Fibroblast of lung (primary cell): Measurements from ENCODE around the gene CCHCR1. TPM values are rescaled to one million over a fixed set of nuclear protein-coding genes. Genes with fewer than 3 reads are reported as not detected.

Experiments
- DNase-seq, 2 donors: peaks; one replicate each; pipeline versions ENCODE4 v3.0.0 to v3.0.0-alpha.2; 2010; ENCODE audit warnings: low read depth in 2 of 2
- H2AFZ ChIP-seq: 2 replicates; pipeline ENCODE4 v1.5.1; 2012; ENCODE audit warnings: low read length, control low read depth, inconsistent platforms
- H3K27ac ChIP-seq: 2 replicates; pipeline ENCODE4 v1.5.1; 2011; ENCODE audit warnings: low read length, control low read depth; ENCODE audit not compliant: insufficient read depth
- H3K27me3 ChIP-seq: 2 replicates; pipeline ENCODE4 v1.5.1; 2011; ENCODE audit warnings: mild to moderate bottlenecking, low read length; ENCODE audit not compliant: control insufficient read depth, insufficient read depth
- H3K36me3 ChIP-seq: 2 replicates; pipeline ENCODE4 v1.5.1; 2011; ENCODE audit warnings: low read length; ENCODE audit not compliant: control insufficient read depth, insufficient read depth
- H3K4me1 ChIP-seq: 2 replicates; pipeline ENCODE4 v1.5.1; 2011; ENCODE audit warnings: low read length; ENCODE audit not compliant: control insufficient read depth, insufficient read depth; ENCODE audit errors: extremely low read depth
- H3K4me2 ChIP-seq: 2 replicates; pipeline ENCODE4 v1.5.1; 2011; ENCODE audit warnings: low read length, control low read depth; ENCODE audit not compliant: insufficient read depth; ENCODE audit errors: extremely low read depth
- H3K4me3 ChIP-seq, 4 experiments: fragments of 200-600 bp in 1 of 4; sonication (generic) in 1 of 4; replicated peaks in 1 of 4; 2 replicates each; pipeline ENCODE4 v1.5.1; 2011 to 2016; ENCODE audit warnings: low read length in 4 of 4, low read depth in 3 of 4, mild to moderate bottlenecking in 3 of 4, control low read depth in 2 of 4, inconsistent platforms in 1 of 4, mixed read lengths in 1 of 4; ENCODE audit not compliant: insufficient read depth in 1 of 4; ENCODE audit errors: control extremely low read depth in 1 of 4
- H3K79me2 ChIP-seq: 2 replicates; pipeline ENCODE4 v1.5.1; 2012; ENCODE audit warnings: mild to moderate bottlenecking, low read length, inconsistent platforms; ENCODE audit not compliant: control insufficient read depth, insufficient read depth
- H3K9ac ChIP-seq: 2 replicates; pipeline ENCODE4 v1.5.1; 2011; ENCODE audit warnings: mild to moderate bottlenecking, low read length, control low read depth; ENCODE audit not compliant: insufficient read depth
- H3K9me3 ChIP-seq: 2 replicates; pipeline ENCODE4 v1.5.1; 2012; ENCODE audit warnings: low read depth, low read length; ENCODE audit not compliant: control insufficient read depth, insufficient read depth
- H4K20me1 ChIP-seq: 2 replicates; pipeline ENCODE4 v1.5.1; 2011; ENCODE audit warnings: low read length; ENCODE audit not compliant: control insufficient read depth, insufficient read depth; ENCODE audit errors: extremely low read depth
- EZH2 ChIP-seq: IDR thresholded peaks from 2 replicates; pipeline ENCODE4 v1.5.1; 2012; ENCODE audit warnings: low read length, control low read depth, mild to moderate bottlenecking; ENCODE audit errors: missing control alignments
- polyA plus RNA-seq, 2 donors: library from polyadenylated mRNA; depleted of rRNA in 1 of 2; stranded (reverse) in 1 of 2; unstranded in 1 of 2; fragments of >200 nt; gene quantifications; 2 replicates each; pipeline ENCODE4 v1.2.1, GENCODE V29; 2011 to 2012; ENCODE audit warnings: missing spikeins in 1 of 2
- total RNA-seq: library from RNA; depleted of rRNA; stranded (reverse); fragments of >200 nt; gene quantifications from 2 replicates; pipeline ENCODE4 v1.2.1, GENCODE V29; 2014
- TF ChIP-seq, protein P1 (sequence below), 2 donors: IDR thresholded peaks in 1 of 2; conservative IDR thresholded peaks in 1 of 2; 1 replicate in 1 of 2; 2 replicates in 1 of 2; pipeline ENCODE4 v1.5.1; 2011 to 2012; ENCODE audit warnings: low read length in 2 of 2, control low read depth in 1 of 2, inconsistent platforms in 1 of 2, low read depth in 1 of 2, mild to moderate bottlenecking in 1 of 2

CCHCR1 gene
- total and polyA plus RNA-seq, 2 donors (not counting 1 experiment from before 2014, with no cell fraction given), result 7.4 to 19.3 TPM

DNA sequence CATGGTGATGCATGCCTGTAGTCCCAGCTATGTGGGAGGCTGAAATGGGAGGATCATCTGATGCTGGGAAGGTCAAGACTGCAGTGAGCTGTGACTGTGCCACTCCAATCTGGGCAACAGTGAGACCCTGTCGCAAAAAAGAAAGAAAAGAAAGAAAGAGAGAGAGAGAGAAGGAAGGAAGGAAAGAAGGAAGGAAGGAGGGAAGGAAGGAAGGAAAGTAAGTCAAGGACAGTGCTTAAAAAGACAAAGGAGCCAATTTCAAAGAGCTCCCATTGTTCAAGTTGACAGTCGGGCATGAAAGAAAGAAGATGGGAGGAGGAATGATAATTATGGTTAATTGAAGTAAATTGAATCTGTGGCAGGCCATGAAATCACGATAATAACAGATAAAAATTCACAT lies 61.4 kb downstream of the CCHCR1 start:
- Histone ChIP-seq H3K4me2 (no peak overlapping the region), H3K27me3 (no peaks in the 10 kb centered on the region), H3K4me1 (no peaks in the 10 kb centered on the region), H2AFZ (no peak overlapping the region), H3K4me3 (no peak overlapping the region), H3K9ac (no peak overlapping the region), H3K36me3 (no peaks in the 10 kb centered on the region), H4K20me1 (no peaks in the 10 kb centered on the region), H3K27ac (no peak overlapping the region), H3K79me2 (no peaks in the 10 kb centered on the region), H3K9me3 (no peaks in the 10 kb centered on the region)
- TF ChIP-seq EZH2, result no peak
- TF ChIP-seq, protein P1, sequence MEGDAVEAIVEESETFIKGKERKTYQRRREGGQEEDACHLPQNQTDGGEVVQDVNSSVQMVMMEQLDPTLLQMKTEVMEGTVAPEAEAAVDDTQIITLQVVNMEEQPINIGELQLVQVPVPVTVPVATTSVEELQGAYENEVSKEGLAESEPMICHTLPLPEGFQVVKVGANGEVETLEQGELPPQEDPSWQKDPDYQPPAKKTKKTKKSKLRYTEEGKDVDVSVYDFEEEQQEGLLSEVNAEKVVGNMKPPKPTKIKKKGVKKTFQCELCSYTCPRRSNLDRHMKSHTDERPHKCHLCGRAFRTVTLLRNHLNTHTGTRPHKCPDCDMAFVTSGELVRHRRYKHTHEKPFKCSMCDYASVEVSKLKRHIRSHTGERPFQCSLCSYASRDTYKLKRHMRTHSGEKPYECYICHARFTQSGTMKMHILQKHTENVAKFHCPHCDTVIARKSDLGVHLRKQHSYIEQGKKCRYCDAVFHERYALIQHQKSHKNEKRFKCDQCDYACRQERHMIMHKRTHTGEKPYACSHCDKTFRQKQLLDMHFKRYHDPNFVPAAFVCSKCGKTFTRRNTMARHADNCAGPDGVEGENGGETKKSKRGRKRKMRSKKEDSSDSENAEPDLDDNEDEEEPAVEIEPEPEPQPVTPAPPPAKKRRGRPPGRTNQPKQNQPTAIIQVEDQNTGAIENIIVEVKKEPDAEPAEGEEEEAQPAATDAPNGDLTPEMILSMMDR (conservative IDR thresholded peaks at IDR 0.05 in 1 of 2, IDR thresholded peaks at IDR 0.05 in 1 of 2; ENCODE audit: low read depth in 1 of 2, low read length in 2 of 2), result no peak
- DNase-seq, result no peak

DNA sequence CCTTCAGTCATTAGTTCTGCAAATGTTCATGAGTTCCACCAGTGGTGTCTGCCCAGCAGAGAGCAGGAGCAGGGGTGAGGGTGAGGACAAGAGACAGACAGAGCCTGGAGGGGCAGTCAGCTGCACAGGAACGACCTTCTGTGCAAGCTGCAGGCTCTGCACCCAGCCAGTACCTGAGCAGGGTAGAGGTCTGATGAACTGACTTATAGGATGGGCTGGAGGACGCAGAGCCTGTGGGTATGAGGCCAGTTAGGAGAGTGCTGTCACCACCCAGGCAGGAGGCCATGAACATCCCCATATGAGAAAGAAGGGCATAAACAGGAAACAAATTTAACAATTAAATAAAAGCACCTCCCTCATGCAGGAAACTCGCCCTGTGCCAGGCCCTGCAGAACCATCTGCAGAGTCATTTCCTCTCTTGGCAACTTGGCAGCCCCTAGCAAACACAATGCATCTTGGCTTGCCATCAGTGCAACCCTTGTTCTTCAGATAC lies 63.2 kb downstream of the CCHCR1 start:
- Histone ChIP-seq H4K20me1 (no peaks in the 10 kb centered on the region), H3K9me3 (no peaks in the 10 kb centered on the region), H3K27ac (no peak overlapping the region), H3K9ac (no peak overlapping the region), H3K36me3 (no peaks in the 10 kb centered on the region), H3K27me3 (no peaks in the 10 kb centered on the region), H3K4me1 (no peaks in the 10 kb centered on the region), H3K4me2 (no peak overlapping the region), H3K4me3 (no peak overlapping the region), H2AFZ (no peak overlapping the region), H3K79me2 (no peaks in the 10 kb centered on the region)
- TF ChIP-seq EZH2, result no peak
- TF ChIP-seq, protein P1 (conservative IDR thresholded peaks at IDR 0.05 in 1 of 2, IDR thresholded peaks at IDR 0.05 in 1 of 2; ENCODE audit: low read depth in 1 of 2, low read length in 2 of 2), result no peak
- no peak for DNase-seq

DNA sequence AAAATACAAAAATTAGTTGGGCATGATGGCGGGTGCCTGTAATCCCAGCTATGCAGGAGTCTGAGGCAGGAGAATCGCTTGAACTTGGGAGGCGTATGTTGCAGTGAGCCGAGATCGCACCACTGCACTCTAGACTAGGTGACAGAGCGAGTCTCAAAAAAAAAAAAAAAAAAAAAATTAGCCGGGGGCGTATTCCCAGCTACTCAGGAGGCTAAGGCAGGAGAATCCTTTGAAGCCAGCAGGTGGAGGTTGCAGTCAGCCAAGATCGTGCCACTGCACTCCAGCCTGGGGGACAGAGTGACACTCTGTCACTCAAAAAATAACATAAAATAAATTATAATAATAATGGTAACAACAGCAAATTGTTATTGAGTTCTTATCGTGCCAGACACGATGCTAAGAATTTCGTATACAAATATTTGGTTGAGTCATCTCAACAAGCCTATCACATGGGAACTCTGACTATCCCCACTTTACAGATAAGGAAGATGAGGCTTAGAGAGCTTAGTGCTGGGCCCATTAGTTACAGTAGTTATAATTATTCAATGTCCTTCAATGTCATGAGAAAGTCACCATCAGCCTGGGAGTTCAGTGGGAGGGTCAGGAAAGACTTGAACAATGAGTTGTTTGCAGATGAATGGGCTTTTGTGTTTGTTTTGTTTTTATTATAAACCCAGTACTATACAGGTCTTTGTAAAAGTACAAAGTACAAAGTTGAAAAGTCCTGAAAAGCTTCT lies 64.7 kb downstream of the CCHCR1 start:
- Histone ChIP-seq H3K27me3 (no peaks in the 10 kb centered on the region), H3K9me3 (no peaks in the 10 kb centered on the region), H3K27ac (no peak overlapping the region), H3K4me1 (no peaks in the 10 kb centered on the region), H3K79me2 (no peaks in the 10 kb centered on the region), H2AFZ (no peak overlapping the region), H3K9ac (no peak overlapping the region), H3K4me3 (no peak overlapping the region), H3K4me2 (no peak overlapping the region), H4K20me1 (no peaks in the 10 kb centered on the region), H3K36me3 (no peaks in the 10 kb centered on the region)
- TF ChIP-seq EZH2, result no peak
- TF ChIP-seq, protein P1 (conservative IDR thresholded peaks at IDR 0.05 in 1 of 2, IDR thresholded peaks at IDR 0.05 in 1 of 2; ENCODE audit: low read depth in 1 of 2, low read length in 2 of 2), result no peak
- DNase-seq, result no peak

Other genes with a start within 250 kb of the CCHCR1 start
- 8.7 and 12.2 TPM in 2 replicates for gene GTF2H4, start 249.6 kb downstream of the CCHCR1 start, total RNA-seq
- gene GTF2H4, start 249.6 kb downstream of the CCHCR1 start, polyA plus RNA-seq, result 15.3 and 25.3 TPM in 2 replicates
- 13.1 and 20.5 TPM in 2 replicates for gene VARS2, start 243.6 kb downstream of the CCHCR1 start, total RNA-seq
- gene VARS2, start 243.6 kb downstream of the CCHCR1 start, polyA plus RNA-seq, result 6.8 and 11.4 TPM in 2 replicates
- not detected in 2 replicates for gene SFTA2, start 225.6 kb downstream of the CCHCR1 start, total RNA-seq
- gene SFTA2, start 225.6 kb downstream of the CCHCR1 start, polyA plus RNA-seq, result not detected in 2 replicates
- gene MUCL3, start 216.8 kb downstream of the CCHCR1 start, total RNA-seq, result not detected in 2 replicates
- 0.01 TPM in 1 of 2 replicates, not detected in the other for gene MUCL3, start 216.8 kb downstream of the CCHCR1 start, polyA plus RNA-seq
- gene MUC21, start 174.1 kb downstream of the CCHCR1 start, total RNA-seq, result not detected in 2 replicates
- gene MUC21, start 174.1 kb downstream of the CCHCR1 start, polyA plus RNA-seq, result not detected in 2 replicates
- not detected in 2 replicates for gene MUC22, start 147.3 kb downstream of the CCHCR1 start, total RNA-seq
- gene MUC22, start 147.3 kb downstream of the CCHCR1 start, polyA plus RNA-seq, result not detected in 2 replicates
- not detected in 2 replicates for gene C6orf15, start 45.2 kb downstream of the CCHCR1 start, total RNA-seq
- gene C6orf15, start 45.2 kb downstream of the CCHCR1 start, polyA plus RNA-seq, result not detected in 2 replicates
- gene PSORS1C1, start 43.0 kb downstream of the CCHCR1 start, total RNA-seq, result 0.66 and 1.8 TPM in 2 replicates
- gene PSORS1C1, start 43.0 kb downstream of the CCHCR1 start, polyA plus RNA-seq, result 0.40 and 0.41 TPM in 2 replicates
- gene CDSN, start 37.4 kb downstream of the CCHCR1 start, total RNA-seq, result not detected in 2 replicates
- not detected in 2 replicates for gene CDSN, start 37.4 kb downstream of the CCHCR1 start, polyA plus RNA-seq
- not detected in 2 replicates for gene PSORS1C2, start 18.7 kb downstream of the CCHCR1 start, total RNA-seq
- not detected in 2 replicates for gene PSORS1C2, start 18.7 kb downstream of the CCHCR1 start, polyA plus RNA-seq
- gene TCF19, start 787 bp upstream of the CCHCR1 start, total RNA-seq, result 2.3 and 8.4 TPM in 2 replicates
- gene TCF19, start 787 bp upstream of the CCHCR1 start, polyA plus RNA-seq, result 7.2 and 20.7 TPM in 2 replicates
- under 0.01 TPM in 2 replicates for gene POU5F1, start 12.9 kb upstream of the CCHCR1 start, total RNA-seq
- gene POU5F1, start 12.9 kb upstream of the CCHCR1 start, polyA plus RNA-seq, result 0.23 TPM in 1 of 2 replicates, not detected in the other
- gene HLA-C, start 114.3 kb upstream of the CCHCR1 start, total RNA-seq, result 122 and 193 TPM in 2 replicates
- gene HLA-C, start 114.3 kb upstream of the CCHCR1 start, polyA plus RNA-seq, result 274 and 408 TPM in 2 replicates
- gene HLA-B, start 199.4 kb upstream of the CCHCR1 start, total RNA-seq, result 190 and 244 TPM in 2 replicates
- gene HLA-B, start 199.4 kb upstream of the CCHCR1 start, polyA plus RNA-seq, result 441 and 1,124 TPM in 2 replicates
- 28.5 and 85.2 TPM in 2 replicates for gene MICA, start 245.8 kb upstream of the CCHCR1 start, total RNA-seq
- 54.2 and 81.1 TPM in 2 replicates for gene MICA, start 245.8 kb upstream of the CCHCR1 start, polyA plus RNA-seq